ENCODE measurements around the gene SOS1.

The SOS1 gene

GRCh38 chr2:39123436-39123999, 2.7 kb upstream of the SOS1 start:
- TF ChIP-seq CTCF (IDR thresholded peaks at IDR 0.05; ENCODE audit: insufficient read depth, low read length) (no peak), GABPA (IDR thresholded peaks at IDR 0.05; ENCODE audit: low read depth) (no peak), SPI1 (IDR thresholded peaks at IDR 0.05; ENCODE audit: borderline replicate concordance, low read depth) (no peak), POLR2AphosphoS5 (IDR thresholded peaks at IDR 0.05; ENCODE audit: low read depth) (no peak), REST (IDR thresholded peaks at IDR 0.05; ENCODE audit: insufficient replicate concordance, low read depth) (no peak)

GRCh38 chr2:39121523-39122063, 742 bp upstream of the SOS1 start:
- DNase-seq (ENCODE audit: low read depth in 1 of 2, low spot score in 1 of 2): no peak
- Histone ChIP-seq H3K27ac (replicated peaks) (peak overlapping the region; percentile 93), H3K27me3 (ENCODE audit: insufficient read depth, poor library complexity, severe bottlenecking) (no peaks in the 10 kb centered on the region), H3K4me3 (replicated peaks; ENCODE audit: insufficient read depth, low read length) (peak overlapping the region; percentile 56)
- TF ChIP-seq CTCF (IDR thresholded peaks at IDR 0.05; ENCODE audit: insufficient read depth, low read length) (no peak), SPI1 (IDR thresholded peaks at IDR 0.05; ENCODE audit: borderline replicate concordance, low read depth) (no peak), GABPA (IDR thresholded peaks at IDR 0.05; ENCODE audit: low read depth) (no peak), REST (IDR thresholded peaks at IDR 0.05; ENCODE audit: insufficient replicate concordance, low read depth) (no peak), POLR2AphosphoS5 (IDR thresholded peaks at IDR 0.05; ENCODE audit: low read depth) (no peak)

More at GRCh38 chr2:39123436-39123999, 2.7 kb upstream of the SOS1 start:
- no peak for DNase-seq (ENCODE audit: low read depth in 1 of 2, low spot score in 1 of 2)
- Histone ChIP-seq H3K4me3 (replicated peaks; ENCODE audit: insufficient read depth, low read length) (peak overlapping the region; percentile 78), H3K27ac (replicated peaks) (peak overlapping the region; percentile 90), H3K27me3 (ENCODE audit: insufficient read depth, poor library complexity, severe bottlenecking) (no peaks in the 10 kb centered on the region)

- peak overlapping the region; percentile 56 for H3K4me3 ChIP-seq (replicated peaks; ENCODE audit: insufficient read depth, low read length)
- no peaks in the 10 kb centered on the region for H3K27me3 ChIP-seq (ENCODE audit: insufficient read depth, poor library complexity, severe bottlenecking)
- peak overlapping the region; percentile 93 for H3K27ac ChIP-seq (replicated peaks)
- TF ChIP-seq CTCF (IDR thresholded peaks at IDR 0.05; ENCODE audit: insufficient read depth, low read length) (no peak), GABPA (IDR thresholded peaks at IDR 0.05; ENCODE audit: low read depth) (no peak), REST (IDR thresholded peaks at IDR 0.05; ENCODE audit: insufficient replicate concordance, low read depth) (no peak), POLR2AphosphoS5 (IDR thresholded peaks at IDR 0.05; ENCODE audit: low read depth) (no peak)
- DNase-seq (ENCODE audit: low read depth in 1 of 2, low spot score in 1 of 2): no peak
These were observed 405 bp downstream of the SOS1 start for GRCh38 chr2:39120521-39120770.
